ENCODE results near the gene C6orf89. TPM values are rescaled to one million over a fixed set of nuclear protein-coding genes. Genes with fewer than 3 reads are reported as not detected.

The C6orf89 gene
- total and polyA plus RNA-seq, 2 of the 8 experiments (the other 6 are each of a cell fraction or from before 2014, with no cell fraction given), result 4.6 to 12.3 TPM

DNA sequence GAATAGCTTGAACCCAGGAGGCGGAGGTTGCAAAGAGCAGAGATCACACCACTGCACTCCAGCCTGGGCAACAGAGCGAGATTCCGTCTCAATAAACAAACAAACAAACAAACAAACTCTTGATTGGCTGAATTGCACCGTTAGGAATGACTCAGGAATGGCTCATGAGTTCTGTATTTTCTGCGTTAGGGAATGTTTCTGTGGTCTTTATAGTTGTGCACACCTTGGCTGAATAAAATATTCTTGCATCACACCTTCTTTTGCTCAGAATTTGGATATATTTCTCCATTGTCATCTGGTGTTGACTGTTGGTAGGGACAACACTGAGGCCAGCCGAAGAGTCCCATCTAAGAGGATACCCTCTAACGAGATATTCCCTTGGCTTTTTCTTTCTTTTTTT is 49.1 kb downstream of the C6orf89 start:
- H3K9me3 ChIP-seq (ENCODE audit: insufficient read depth in 2 of 2, low read depth in 1 of 2, low read length in 1 of 2), result no peaks in the 10 kb centered on the region
- no peaks in the 10 kb centered on the region for H3K79me1 ChIP-seq (ENCODE audit: low read depth, low read length)
- H3K79me2 ChIP-seq (ENCODE audit: control insufficient read depth in 1 of 2, insufficient read depth in 2 of 2, low read length in 2 of 2), result no peaks in the 10 kb centered on the region
- H2BK15ac ChIP-seq (ENCODE audit: low read length), result no peak overlapping the region
- H3K4me2 ChIP-seq (ENCODE audit: insufficient read depth in 1 of 2, low read depth in 2 of 2, low read length in 2 of 2), result no peak overlapping the region
- FAIRE-seq (no peak), DNase-seq (ENCODE audit: low read depth in 1 of 2, low spot score in 2 of 2) (no peak)
- no peak overlapping the region for H3K27ac ChIP-seq (ENCODE audit: low read depth, low read length)
- H3K23ac ChIP-seq (ENCODE audit: insufficient read length), result no peak overlapping the region
- no peaks in the 10 kb centered on the region for H3K4me1 ChIP-seq (replicated peaks in 1 of 4; ENCODE audit: control insufficient read depth in 3 of 4, insufficient read depth in 4 of 4, low read length in 3 of 4)
- H2BK20ac ChIP-seq (ENCODE audit: low read length), result no peak overlapping the region
- no peak overlapping the region for H4K5ac ChIP-seq (ENCODE audit: insufficient read length, low read depth, low read length)
- ChIA-PET CTCF (ENCODE audit: partially characterized antibody) (interaction anchor here (3.1 kb wide), 1 partner anchor 20 kb away, joined by 19 read pairs; no protein-coding TSS in a partner anchor), POLR2A (ENCODE audit: partially characterized antibody) (no interaction called here)
- H3K9ac ChIP-seq (replicated peaks in 1 of 4; ENCODE audit: extremely low read depth in 1 of 4, low read depth in 3 of 4, low read length in 3 of 4), result no peak overlapping the region
- 88% methylated on average over 7 of the region's 7 CpGs; no CpG with 5 or more reads in 1 of the 2 experiments for WGBS, 2 experiments (ENCODE audit: extremely low coverage in 1 of 2, insufficient coverage in 1 of 2, insufficient read length in 1 of 2, insufficient replicate concordance in 2 of 2, low coverage in 1 of 2, low lambda C conversion rate in 2 of 2, missing lambda C conversion rate in 1 of 2)
- H3K18ac ChIP-seq (ENCODE audit: extremely low read depth, low read length), result no peak overlapping the region
- H3K23me2 ChIP-seq (ENCODE audit: low read depth, low read length), result no peaks in the 10 kb centered on the region
- H4K91ac ChIP-seq (replicated peaks; ENCODE audit: insufficient read length, low read length), result no peak overlapping the region
- H3K27me3 ChIP-seq (replicated peaks in 1 of 4; ENCODE audit: control insufficient read depth in 3 of 4, extremely low read depth in 1 of 4, insufficient read depth in 3 of 4, low read length in 3 of 4), result no peaks in the 10 kb centered on the region
- H3K14ac ChIP-seq (ENCODE audit: insufficient read length), result no peak overlapping the region
- H3K56ac ChIP-seq (replicated peaks; ENCODE audit: insufficient read length, low read depth, low read length), result no peak overlapping the region
- no peak overlapping the region for H2BK12ac ChIP-seq (ENCODE audit: low read depth, low read length)
- no peak overlapping the region for H3K4me3 ChIP-seq (ENCODE audit: extremely low read depth in 1 of 4, insufficient read depth in 2 of 4, low read depth in 3 of 4, low read length in 4 of 4)
- H4K8ac ChIP-seq (ENCODE audit: extremely low read depth, insufficient read depth, low read length), result no peak overlapping the region
- no peak overlapping the region for H2BK5ac ChIP-seq (ENCODE audit: low read depth, low read length)
- no peak for TF ChIP-seq SP4 (IDR thresholded peaks at IDR 0.05; ENCODE audit: low read length)
- no peak for TF ChIP-seq KDM4A (IDR thresholded peaks at IDR 0.05; ENCODE audit: low read depth, low read length, severe bottlenecking)
- TF ChIP-seq PHF8 (conservative IDR thresholded peaks at IDR 0.05; ENCODE audit: low read depth, low read length), result no peak
- no peak for TF ChIP-seq BCL11A (IDR thresholded peaks at IDR 0.05; ENCODE audit: low read depth in 2 of 2, low read length in 2 of 2)
- TF ChIP-seq CREB1 (IDR thresholded peaks at IDR 0.05), result no peak
- TF ChIP-seq TBP (IDR thresholded peaks at IDR 0.05; ENCODE audit: low read depth, low read length), result no peak
- no peak for TF ChIP-seq BACH1 (IDR thresholded peaks at IDR 0.05; ENCODE audit: low read length)
- no peak for TF ChIP-seq CTBP2 (IDR thresholded peaks at IDR 0.05; ENCODE audit: borderline replicate concordance, insufficient read depth, insufficient read length, low read length)
- no peak for TF ChIP-seq POU5F1 (IDR thresholded peaks at IDR 0.05; ENCODE audit: low read depth, low read length)
- no peak overlapping the region for H3K4ac ChIP-seq (replicated peaks; ENCODE audit: insufficient read length, low read depth, low read length)
- H3K36me3 ChIP-seq (ENCODE audit: control insufficient read depth in 2 of 4, insufficient read depth in 4 of 4, low read length in 3 of 4), result no peaks in the 10 kb centered on the region
- no peak overlapping the region for H2AFZ ChIP-seq (ENCODE audit: low read length)
- H2BK120ac ChIP-seq (replicated peaks; ENCODE audit: low read depth, low read length), result no peak overlapping the region
- no peaks in the 10 kb centered on the region for H4K20me1 ChIP-seq (replicated peaks in 1 of 2; ENCODE audit: control insufficient read depth in 1 of 2, insufficient read depth in 2 of 2, low read length in 2 of 2)
- H2AK5ac ChIP-seq (ENCODE audit: low read depth, low read length), result no peak overlapping the region
